ENCODE data around the gene ANKS1B.

ANKS1B gene

DNA sequence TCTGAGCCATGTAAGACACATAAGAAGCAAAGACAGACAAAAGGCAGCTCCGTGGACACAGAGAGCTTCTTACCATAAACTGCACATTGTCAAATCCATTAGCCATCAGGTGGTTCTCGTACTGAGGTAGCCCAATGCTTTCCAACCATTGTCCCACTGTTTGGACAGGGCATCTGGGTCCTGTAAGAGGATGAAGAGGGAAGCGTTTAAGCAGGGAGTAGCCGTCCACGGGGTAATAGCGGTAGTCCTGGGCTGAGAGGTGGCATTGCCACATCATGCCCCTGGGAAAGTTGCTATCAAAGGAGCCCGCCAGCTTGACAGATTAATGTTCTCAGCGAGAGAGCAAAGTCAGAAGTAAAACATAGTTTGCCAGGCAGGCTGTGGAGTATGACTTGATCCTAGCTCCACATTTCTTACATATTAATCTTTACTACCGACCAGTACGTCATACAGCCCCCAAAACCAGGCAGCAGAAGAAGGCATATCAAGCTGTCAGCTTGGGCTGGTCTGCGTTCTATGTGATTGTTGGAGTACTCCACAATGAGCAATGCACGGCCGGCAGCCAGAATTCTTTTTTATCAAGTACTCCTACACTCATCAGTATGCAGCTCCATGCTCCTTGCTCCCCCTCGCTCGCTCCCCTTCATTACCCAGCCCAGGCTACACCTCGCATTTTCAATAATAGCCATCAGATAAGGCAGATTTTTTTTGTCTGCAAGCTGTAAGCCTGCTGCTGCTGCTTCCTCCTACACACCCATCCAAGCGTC, 830.3 kb downstream of the ANKS1B start:
- H3K36me3 ChIP-seq (ENCODE audit: control insufficient read depth, insufficient read depth, low read length), result no peaks in the 10 kb centered on the region
- H3K4me1 ChIP-seq (ENCODE audit: control insufficient read depth, insufficient read depth, low read length, poor library complexity, severe bottlenecking), result no peaks in the 10 kb centered on the region
- no peak overlapping the region for H3K4me3 ChIP-seq (ENCODE audit: extremely low read depth, insufficient read depth, low read length, poor library complexity, severe bottlenecking)
- WGBS, 2 experiments (ENCODE audit: insufficient coverage in 2 of 2), result 56 to 73% methylated on average over 10 to 11 of the region's 17 CpGs
- H3K27ac ChIP-seq (ENCODE audit: low read depth, low read length, severe bottlenecking), result no peak overlapping the region
- H3K9me3 ChIP-seq (ENCODE audit: control insufficient read depth, low read length), result no peaks in the 10 kb centered on the region

GRCh38 chr12:99153293-99153692, 831.4 kb downstream of the ANKS1B start:
- no peak overlapping the region for H3K4me3 ChIP-seq (ENCODE audit: extremely low read depth, insufficient read depth, low read length, poor library complexity, severe bottlenecking)
- H3K9me3 ChIP-seq (ENCODE audit: control insufficient read depth, low read length), result no peaks in the 10 kb centered on the region
- no peaks in the 10 kb centered on the region for H3K4me1 ChIP-seq (ENCODE audit: control insufficient read depth, insufficient read depth, low read length, poor library complexity, severe bottlenecking)
- no peaks in the 10 kb centered on the region for H3K36me3 ChIP-seq (ENCODE audit: control insufficient read depth, insufficient read depth, low read length)
- no peak overlapping the region for H3K27ac ChIP-seq (ENCODE audit: low read depth, low read length, severe bottlenecking)
- 100% methylated on average over 1 of the region's 3 CpGs; no CpG with 5 or more reads in 1 of the 2 experiments for WGBS, 2 experiments (ENCODE audit: insufficient coverage in 2 of 2)

- Histone ChIP-seq H3K27ac (ENCODE audit: low read depth, low read length, severe bottlenecking) (no peak overlapping the region), H3K36me3 (ENCODE audit: control insufficient read depth, insufficient read depth, low read length) (no peaks in the 10 kb centered on the region), H3K4me3 (ENCODE audit: extremely low read depth, insufficient read depth, low read length, poor library complexity, severe bottlenecking) (no peak overlapping the region), H3K4me1 (ENCODE audit: control insufficient read depth, insufficient read depth, low read length, poor library complexity, severe bottlenecking) (no peaks in the 10 kb centered on the region), H3K9me3 (ENCODE audit: control insufficient read depth, low read length) (no peaks in the 10 kb centered on the region)
- WGBS, 2 experiments (ENCODE audit: insufficient coverage in 2 of 2), result no CpG with 5 or more reads among the region's 2 CpGs
These were observed 832.4 kb downstream of the ANKS1B start for GRCh38 chr12:99152337-99152736.

GRCh38 chr12:99151744-99152143, 833.0 kb downstream of the ANKS1B start:
- Histone ChIP-seq H3K27ac (ENCODE audit: low read depth, low read length, severe bottlenecking) (no peak overlapping the region), H3K36me3 (ENCODE audit: control insufficient read depth, insufficient read depth, low read length) (no peaks in the 10 kb centered on the region), H3K9me3 (ENCODE audit: control insufficient read depth, low read length) (no peaks in the 10 kb centered on the region), H3K4me3 (ENCODE audit: extremely low read depth, insufficient read depth, low read length, poor library complexity, severe bottlenecking) (no peak overlapping the region), H3K4me1 (ENCODE audit: control insufficient read depth, insufficient read depth, low read length, poor library complexity, severe bottlenecking) (no peaks in the 10 kb centered on the region)

DNA sequence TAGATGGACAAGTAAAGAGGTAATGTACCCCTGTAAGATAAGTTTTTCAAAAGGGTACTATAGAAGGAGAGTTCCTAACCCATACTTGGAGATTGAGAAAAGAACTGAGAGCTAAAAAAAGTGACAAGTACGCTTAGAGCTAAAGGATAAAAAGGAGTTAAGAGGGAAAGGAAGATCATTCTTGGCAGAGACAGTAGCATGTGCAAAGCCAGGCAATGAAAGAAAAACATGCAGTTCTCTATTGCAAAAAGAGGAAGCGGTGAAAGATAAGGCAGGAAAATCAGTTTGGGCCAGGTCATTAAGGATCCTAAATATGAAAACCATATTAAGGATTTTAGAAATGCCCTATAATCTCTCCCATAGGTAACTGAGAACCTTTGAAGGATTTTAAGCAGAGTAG, 837.6 kb downstream of the ANKS1B start:
- Histone ChIP-seq H3K4me3 (ENCODE audit: extremely low read depth, insufficient read depth, low read length, poor library complexity, severe bottlenecking) (no peak overlapping the region), H3K36me3 (ENCODE audit: control insufficient read depth, insufficient read depth, low read length) (no peaks in the 10 kb centered on the region), H3K9me3 (ENCODE audit: control insufficient read depth, low read length) (no peaks in the 10 kb centered on the region), H3K4me1 (ENCODE audit: control insufficient read depth, insufficient read depth, low read length, poor library complexity, severe bottlenecking) (peaks cover 4% of the 10 kb centered on the region), H3K27ac (ENCODE audit: low read depth, low read length, severe bottlenecking) (no peak overlapping the region)
- 100% methylated on average over 1 to 2 of the region's 2 CpGs for WGBS, 2 experiments (ENCODE audit: insufficient coverage in 2 of 2)

GRCh38 chr12:99146730-99147129, 838.0 kb downstream of the ANKS1B start:
- no peaks in the 10 kb centered on the region for H3K9me3 ChIP-seq (ENCODE audit: control insufficient read depth, low read length)
- WGBS, 2 experiments (ENCODE audit: insufficient coverage in 2 of 2), result 95 to 97% methylated on average over 3 to 4 of the region's 5 CpGs
- no peak overlapping the region for H3K4me3 ChIP-seq (ENCODE audit: extremely low read depth, insufficient read depth, low read length, poor library complexity, severe bottlenecking)
- peaks cover 4% of the 10 kb centered on the region for H3K4me1 ChIP-seq (ENCODE audit: control insufficient read depth, insufficient read depth, low read length, poor library complexity, severe bottlenecking)
- H3K36me3 ChIP-seq (ENCODE audit: control insufficient read depth, insufficient read depth, low read length), result no peaks in the 10 kb centered on the region
- no peak overlapping the region for H3K27ac ChIP-seq (ENCODE audit: low read depth, low read length, severe bottlenecking)

DNA sequence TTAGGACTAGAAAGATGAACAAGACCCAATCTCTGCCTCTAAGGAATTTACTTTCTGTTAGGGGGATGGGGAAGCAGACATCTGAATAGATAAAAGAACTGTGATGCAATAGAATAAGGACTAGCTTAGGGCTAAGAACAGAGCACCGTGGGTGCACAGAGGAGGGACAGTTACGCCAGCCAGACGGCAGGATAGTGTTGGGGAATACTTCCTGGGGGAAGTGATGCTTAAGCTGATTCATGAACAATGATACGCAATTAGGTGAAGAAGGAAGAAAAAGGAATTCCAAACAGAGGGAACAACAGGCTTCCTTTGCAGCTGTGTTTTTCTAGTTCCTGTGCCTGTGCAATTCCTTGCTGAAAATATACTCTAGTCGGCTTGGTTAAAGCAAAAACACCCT, 838.6 kb downstream of the ANKS1B start:
- no peaks in the 10 kb centered on the region for H3K9me3 ChIP-seq (ENCODE audit: control insufficient read depth, low read length)
- 83% methylated on average over 5 of the region's 5 CpGs for WGBS, 2 experiments (ENCODE audit: insufficient coverage in 2 of 2)
- H3K4me3 ChIP-seq (ENCODE audit: extremely low read depth, insufficient read depth, low read length, poor library complexity, severe bottlenecking), result no peak overlapping the region
- no peak overlapping the region for H3K27ac ChIP-seq (ENCODE audit: low read depth, low read length, severe bottlenecking)
- no peaks in the 10 kb centered on the region for H3K36me3 ChIP-seq (ENCODE audit: control insufficient read depth, insufficient read depth, low read length)
- peaks cover 4% of the 10 kb centered on the region for H3K4me1 ChIP-seq (ENCODE audit: control insufficient read depth, insufficient read depth, low read length, poor library complexity, severe bottlenecking)

DNA sequence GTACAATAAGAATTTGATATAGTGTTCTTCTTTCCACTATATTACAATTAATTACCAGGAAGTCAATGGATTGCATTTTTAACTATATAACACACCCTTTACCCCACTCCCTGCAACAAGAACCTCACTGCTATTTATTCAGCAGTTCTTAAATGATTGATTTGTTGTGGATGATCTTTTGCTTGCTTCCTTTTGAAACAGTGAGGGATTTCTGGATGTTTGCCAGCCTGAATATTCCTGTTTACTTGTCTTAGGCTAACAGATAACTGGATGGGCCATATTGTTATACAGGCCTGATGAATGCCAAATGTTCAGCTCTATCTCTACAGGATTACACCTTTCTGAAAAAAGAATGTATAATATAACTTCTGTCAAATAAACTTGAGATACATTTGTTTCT, 842.1 kb downstream of the ANKS1B start:
- no peak overlapping the region for H3K4me3 ChIP-seq (ENCODE audit: extremely low read depth, insufficient read depth, low read length, poor library complexity, severe bottlenecking)
- H3K4me1 ChIP-seq (ENCODE audit: control insufficient read depth, insufficient read depth, low read length, poor library complexity, severe bottlenecking), result peaks cover 4% of the 10 kb centered on the region
- no peaks in the 10 kb centered on the region for H3K9me3 ChIP-seq (ENCODE audit: control insufficient read depth, low read length)
- H3K36me3 ChIP-seq (ENCODE audit: control insufficient read depth, insufficient read depth, low read length), result no peaks in the 10 kb centered on the region
- H3K27ac ChIP-seq (ENCODE audit: low read depth, low read length, severe bottlenecking), result no peak overlapping the region

GRCh38 chr12:99140017-99140720, 844.6 kb downstream of the ANKS1B start:
- Histone ChIP-seq H3K4me3 (ENCODE audit: extremely low read depth, insufficient read depth, low read length, poor library complexity, severe bottlenecking) (no peak overlapping the region), H3K27ac (ENCODE audit: low read depth, low read length, severe bottlenecking) (no peak overlapping the region), H3K9me3 (ENCODE audit: control insufficient read depth, low read length) (no peaks in the 10 kb centered on the region), H3K36me3 (ENCODE audit: control insufficient read depth, insufficient read depth, low read length) (no peaks in the 10 kb centered on the region), H3K4me1 (ENCODE audit: control insufficient read depth, insufficient read depth, low read length, poor library complexity, severe bottlenecking) (no peaks in the 10 kb centered on the region)
- 80 to 88% methylated on average over 3 to 4 of the region's 7 CpGs for WGBS, 2 experiments (ENCODE audit: insufficient coverage in 2 of 2)

DNA sequence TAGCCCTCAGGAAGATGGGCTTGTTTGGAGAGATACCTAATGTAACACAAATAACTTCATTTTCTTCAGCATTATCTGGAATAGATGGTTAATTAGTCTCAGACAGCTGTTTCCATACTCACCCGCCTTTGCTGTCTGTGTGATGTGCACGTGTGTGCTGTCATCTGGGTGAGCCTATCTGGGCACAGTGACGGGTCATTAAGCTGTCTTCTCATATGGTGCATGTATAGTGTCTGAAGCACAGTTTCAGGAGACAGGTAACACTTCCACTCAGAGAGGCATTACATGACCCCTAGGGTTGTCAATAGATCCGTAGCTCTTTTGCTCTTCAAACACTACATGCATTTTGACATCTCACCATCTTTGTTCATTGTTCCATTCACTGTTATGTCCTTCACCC, 846.3 kb downstream of the ANKS1B start:
- Histone ChIP-seq H3K4me1 (ENCODE audit: control insufficient read depth, insufficient read depth, low read length, poor library complexity, severe bottlenecking) (no peaks in the 10 kb centered on the region), H3K27ac (ENCODE audit: low read depth, low read length, severe bottlenecking) (no peak overlapping the region), H3K4me3 (ENCODE audit: extremely low read depth, insufficient read depth, low read length, poor library complexity, severe bottlenecking) (no peak overlapping the region), H3K9me3 (ENCODE audit: control insufficient read depth, low read length) (no peaks in the 10 kb centered on the region), H3K36me3 (ENCODE audit: control insufficient read depth, insufficient read depth, low read length) (no peaks in the 10 kb centered on the region)
- 88 to 89% methylated on average over 2 of the region's 4 CpGs for WGBS, 2 experiments (ENCODE audit: insufficient coverage in 2 of 2)

- 84 to 94% methylated on average over 2 of the region's 8 CpGs for WGBS, 2 experiments (ENCODE audit: insufficient coverage in 2 of 2)
- H3K4me3 ChIP-seq (ENCODE audit: extremely low read depth, insufficient read depth, low read length, poor library complexity, severe bottlenecking), result no peak overlapping the region
- H3K27ac ChIP-seq (ENCODE audit: low read depth, low read length, severe bottlenecking), result no peak overlapping the region
- no peaks in the 10 kb centered on the region for H3K4me1 ChIP-seq (ENCODE audit: control insufficient read depth, insufficient read depth, low read length, poor library complexity, severe bottlenecking)
- no peaks in the 10 kb centered on the region for H3K36me3 ChIP-seq (ENCODE audit: control insufficient read depth, insufficient read depth, low read length)
- H3K9me3 ChIP-seq (ENCODE audit: control insufficient read depth, low read length), result no peaks in the 10 kb centered on the region
These were observed 847.4 kb downstream of the ANKS1B start for GRCh38 chr12:99137124-99137855.

All from mesodermal cell (in vitro differentiated cells).